Endothelial cell of umbilical vein (primary cell): ENCODE measurements around the gene PTPRU. TPM values are rescaled to one million over a fixed set of nuclear protein-coding genes. Genes with fewer than 3 reads are reported as not detected.

ENCODE experiments used
- BruUV-seq: library from RNA; stranded (reverse); fragments of 400-500 nt; replicated peaks from 2 replicates; lab custom pipeline; 2021; lab: Mats Ljungman, UMichigan
- CTCF ChIA-PET: fragments of 300-600, 350-600 bp; sonication (Branson Sonifier 250); formaldehyde crosslinking; loops from one replicate; lab custom pipeline; 2021; ENCODE audit warnings: antibody characterized with exemption, inconsistent platforms; lab: Charles Lee
- POLR2A ChIA-PET: fragments of 300-600, 350-600 bp; sonication (Branson Sonifier 250); formaldehyde crosslinking; loops from one replicate; lab custom pipeline; 2021; ENCODE audit warnings: antibody characterized with exemption, inconsistent platforms; lab: Charles Lee
- DNase-seq: peaks from one replicate; pipeline ENCODE4 v3.0.0-alpha.2; 2011; ENCODE audit warnings: low read depth, low spot score
- FAIRE-seq: peaks from 2 replicates; lab custom pipeline; 2011; peaks lifted over from hg19 to GRCh38; lab: Jason Lieb, UNC
- H2AFZ ChIP-seq: 2 replicates; pipeline ENCODE4 v1.6.0; 2012; ENCODE audit warnings: low read depth, low read length, control low read depth, inconsistent platforms
- H3K27ac ChIP-seq: 2 replicates; pipeline ENCODE4 v1.5.1; 2011; ENCODE audit warnings: low read depth, mild to moderate bottlenecking, control low read depth, low read length, moderate library complexity; ENCODE audit not compliant: insufficient read depth
- H3K27me3 ChIP-seq, 2 experiments: 2 replicates each; pipeline versions ENCODE4 v1.6.0 to v1.6.1; 2011; ENCODE audit warnings: low read length in 2 of 2, mixed read lengths in 1 of 2; ENCODE audit not compliant: control insufficient read depth in 2 of 2, insufficient read depth in 2 of 2
- H3K36me3 ChIP-seq, 2 experiments: 2 replicates in 1 of 2; 3 replicates in 1 of 2; pipeline ENCODE4 v1.5.1; 2011; ENCODE audit warnings: low read length in 2 of 2, mild to moderate bottlenecking in 1 of 2, moderate library complexity in 1 of 2; ENCODE audit not compliant: control insufficient read depth in 2 of 2, insufficient read depth in 2 of 2; ENCODE audit errors: extremely low read depth in 1 of 2
- H3K4me1 ChIP-seq: 3 replicates; pipeline ENCODE4 v1.5.1; 2011; ENCODE audit warnings: mild to moderate bottlenecking, low read length; ENCODE audit not compliant: control insufficient read depth, insufficient read depth; ENCODE audit errors: extremely low read depth
- H3K4me2 ChIP-seq: 2 replicates; pipeline ENCODE4 v1.6.1; 2011; ENCODE audit warnings: low read length, control low read depth, mixed read lengths; ENCODE audit not compliant: insufficient read depth
- H3K4me3 ChIP-seq, 3 experiments: fragments of 200-600 bp in 1 of 3; sonication (generic), shearing (Covaris generic) in 1 of 3; replicated peaks in 1 of 3; 2 replicates each; pipeline ENCODE4 v1.5.1; 2011 to 2016; ENCODE audit warnings: control low read depth in 3 of 3, low read length in 3 of 3, mild to moderate bottlenecking in 2 of 3, inconsistent platforms in 1 of 3, low read depth in 1 of 3, moderate library complexity in 1 of 3; ENCODE audit not compliant: insufficient read depth in 1 of 3
- H3K79me2 ChIP-seq: 2 replicates; pipeline ENCODE4 v1.6.0; 2012; ENCODE audit warnings: low read length, inconsistent platforms; ENCODE audit not compliant: control insufficient read depth, insufficient read depth
- H3K9ac ChIP-seq: replicated peaks from 2 replicates; pipeline ENCODE3; 2011; ENCODE audit warnings: low read length, control low read depth; ENCODE audit not compliant: insufficient read depth; ENCODE audit errors: extremely low read depth
- H3K9me1 ChIP-seq: replicated peaks from 3 replicates; pipeline ENCODE4 v1.6.0; 2011; ENCODE audit warnings: mild to moderate bottlenecking, low read length; ENCODE audit not compliant: control insufficient read depth, insufficient read depth; ENCODE audit errors: extremely low read depth
- H3K9me3 ChIP-seq: replicated peaks from 2 replicates; pipeline ENCODE4 v1.5.1; 2012; ENCODE audit warnings: low read length, inconsistent platforms; ENCODE audit not compliant: control insufficient read depth, insufficient read depth
- H4K20me1 ChIP-seq: replicated peaks from 2 replicates; pipeline ENCODE3; 2011; ENCODE audit warnings: mild to moderate bottlenecking, low read length; ENCODE audit not compliant: control insufficient read depth, insufficient read depth; ENCODE audit errors: extremely low read depth
- EZH2 ChIP-seq: IDR thresholded peaks from 2 replicates; pipeline ENCODE4 v1.6.1; 2012; ENCODE audit warnings: borderline replicate concordance, low read depth, mild to moderate bottlenecking, moderate library complexity, low read length, inconsistent platforms; ENCODE audit not compliant: severe bottlenecking
- FOS ChIP-seq: IDR thresholded peaks from 2 replicates; pipeline ENCODE4 v1.6.1; 2011; ENCODE audit warnings: mild to moderate bottlenecking, low read length, moderate library complexity, borderline replicate concordance; ENCODE audit not compliant: insufficient read depth
- GATA2 ChIP-seq: IDR thresholded peaks from 2 replicates; pipeline ENCODE4 v1.7.0; 2011; ENCODE audit warnings: low read depth, mild to moderate bottlenecking, moderate library complexity, mixed read lengths, low read length; ENCODE audit not compliant: insufficient read length, insufficient read depth
- JUN ChIP-seq: IDR thresholded peaks from 2 replicates; pipeline ENCODE4 v1.6.1; 2011; ENCODE audit warnings: borderline replicate concordance, low read depth; ENCODE audit not compliant: insufficient read length, insufficient read depth
- MYC ChIP-seq: IDR thresholded peaks from one replicate; pipeline ENCODE4 v1.6.1; 2011; ENCODE audit warnings: mild to moderate bottlenecking, low read depth, low read length
- POLR2A ChIP-seq: IDR thresholded peaks from 2 replicates; pipeline ENCODE4 v1.6.1; 2012; ENCODE audit warnings: low read depth, mild to moderate bottlenecking, control low read depth, low read length
- POLR2AphosphoS5 ChIP-seq: IDR thresholded peaks from 2 replicates; pipeline ENCODE4 v1.6.1; 2012; ENCODE audit warnings: low read depth, mild to moderate bottlenecking, control low read depth, low read length, moderate library complexity; ENCODE audit not compliant: insufficient read depth
- dilution Hi-C: fragments of 300-500 bp; cut with MboI; formaldehyde crosslinking; loops from one replicate; pipeline ENCODE4 v1.15.0; 2019; ENCODE audit warnings: low sequenced_read_pairs; ENCODE audit not compliant: extremely low pct_ligation_motif_present
- intact Hi-C: fragments of 100-400 bp; cut with micrococcal nuclease; formaldehyde crosslinking; loops from one replicate; pipeline ENCODE4 v1.10.0; 2022
- polyA plus RNA-seq, 4 experiments: library from polyadenylated mRNA; depleted of rRNA in 3 of 4; stranded (reverse) in 3 of 4; unstranded in 1 of 4; fragments of >200 nt; gene quantifications; 2 replicates each; pipeline versions ENCODE4 v1.2.1 to v1.2.3, GENCODE V29; 2011 to 2012; ENCODE audit warnings: missing spikeins in 1 of 4
- total RNA-seq: library from RNA; stranded (reverse); gene quantifications from 2 replicates; pipeline ENCODE4 v1.2.3, GENCODE V29; 2021
- TF ChIP-seq, protein P1 (sequence below), 2 donors: IDR thresholded peaks; 1 replicate in 1 of 2; 2 replicates in 1 of 2; pipeline ENCODE4 v1.5.1; 2011; ENCODE audit warnings: low read length in 2 of 2, mild to moderate bottlenecking in 2 of 2, moderate library complexity in 2 of 2, control low read depth in 1 of 2, inconsistent platforms in 1 of 2, low read depth in 1 of 2; ENCODE audit not compliant: insufficient read depth in 1 of 2; ENCODE audit errors: extremely low read depth in 1 of 2

Gene PTPRU
- total and polyA plus RNA-seq, 2 donors (not counting 3 experiments of a cell fraction or from before 2014, with no cell fraction given): 0.58 to 2.6 TPM

DNA sequence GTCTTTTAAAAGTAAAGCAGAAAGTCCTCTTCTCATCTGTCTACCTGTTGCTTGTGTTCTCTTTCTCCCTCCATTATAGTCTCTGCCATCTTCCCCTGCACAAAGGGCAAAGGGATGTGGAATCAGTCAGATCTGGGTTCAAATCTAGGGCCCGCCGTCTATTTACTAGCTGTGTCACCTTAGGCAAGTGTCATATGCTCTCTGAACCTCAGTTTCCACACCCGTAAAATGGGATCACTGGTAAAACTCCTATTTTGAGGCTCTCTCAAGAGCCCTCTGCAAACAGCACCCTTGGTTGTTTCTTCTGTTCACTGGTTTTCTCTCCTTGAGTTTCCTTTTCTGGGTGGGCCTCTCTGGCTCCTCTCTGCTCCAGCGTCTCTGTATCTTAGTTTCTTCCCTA lies 2.6 kb upstream of the PTPRU start:
- DNase-seq: no peak
- Histone ChIP-seq H3K9ac (no peak overlapping the region), H3K9me3 (no peaks in the 10 kb centered on the region), H3K4me1 (peaks cover 24% of the 10 kb centered on the region), H3K4me2 (no peak overlapping the region), H3K9me1 (no peaks in the 10 kb centered on the region), H3K4me3 (no peak overlapping the region), H3K27ac (no peak overlapping the region), H2AFZ (no peak overlapping the region), H4K20me1 (no peaks in the 10 kb centered on the region), H3K27me3 (peaks cover 23 to 27% of the 10 kb centered on the region in 2 experiments), H3K36me3 (no peaks in the 10 kb centered on the region), H3K79me2 (peaks cover 13% of the 10 kb centered on the region)
- no TSS peak for BruUV-seq
- TF ChIP-seq POLR2AphosphoS5: no peak
- TF ChIP-seq JUN: no peak
- no peak for TF ChIP-seq FOS
- no peak for TF ChIP-seq MYC
- TF ChIP-seq GATA2: no peak
- TF ChIP-seq, protein P1, sequence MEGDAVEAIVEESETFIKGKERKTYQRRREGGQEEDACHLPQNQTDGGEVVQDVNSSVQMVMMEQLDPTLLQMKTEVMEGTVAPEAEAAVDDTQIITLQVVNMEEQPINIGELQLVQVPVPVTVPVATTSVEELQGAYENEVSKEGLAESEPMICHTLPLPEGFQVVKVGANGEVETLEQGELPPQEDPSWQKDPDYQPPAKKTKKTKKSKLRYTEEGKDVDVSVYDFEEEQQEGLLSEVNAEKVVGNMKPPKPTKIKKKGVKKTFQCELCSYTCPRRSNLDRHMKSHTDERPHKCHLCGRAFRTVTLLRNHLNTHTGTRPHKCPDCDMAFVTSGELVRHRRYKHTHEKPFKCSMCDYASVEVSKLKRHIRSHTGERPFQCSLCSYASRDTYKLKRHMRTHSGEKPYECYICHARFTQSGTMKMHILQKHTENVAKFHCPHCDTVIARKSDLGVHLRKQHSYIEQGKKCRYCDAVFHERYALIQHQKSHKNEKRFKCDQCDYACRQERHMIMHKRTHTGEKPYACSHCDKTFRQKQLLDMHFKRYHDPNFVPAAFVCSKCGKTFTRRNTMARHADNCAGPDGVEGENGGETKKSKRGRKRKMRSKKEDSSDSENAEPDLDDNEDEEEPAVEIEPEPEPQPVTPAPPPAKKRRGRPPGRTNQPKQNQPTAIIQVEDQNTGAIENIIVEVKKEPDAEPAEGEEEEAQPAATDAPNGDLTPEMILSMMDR (IDR thresholded peaks at IDR 0.05; ENCODE audit: extremely low read depth in 1 of 2, insufficient read depth in 1 of 2, low read depth in 1 of 2, low read length in 2 of 2): no peak
- TF ChIP-seq EZH2: no peak
- TF ChIP-seq POLR2A: no peak
- dilution Hi-C loops (loop anchor here (25.0 kb wide), 1 partner anchor 854 kb away; no protein-coding TSS in a partner anchor), intact Hi-C loops (no loop called here)
- ChIA-PET POLR2A (interaction anchor here (0.7 kb wide), 1 partner anchor 110 kb away, joined by 9 read pairs; no protein-coding TSS in a partner anchor), CTCF (interaction anchor here (1.5 kb wide), 1 partner anchor 1546 kb away, joined by 4 read pairs; no protein-coding TSS in a partner anchor)
- FAIRE-seq: no peak
